Superior temporal gyrus (tissue), 1 donor: Measurements from ENCODE around the gene LY6G6F.

Source experiments
- DNase-seq: peaks from one replicate; pipeline ENCODE4 v3.0.0-alpha.2; 2016; ENCODE audit errors: extremely low spot score

Gene LY6G6F

GRCh38 chr6:31739639-31740396, 33.2 kb downstream of the LY6G6F start, which contains the start of gene MSH5:
TSS of gene MSH5 (plus strand) at chr6:31740005. CDS start at chr6:31740467, 462 bp downstream.
- peak; percentile 100 for DNase-seq

- DNase-seq, result no peak
Measured at GRCh38 chr6:31740397-31741223, 33.9 kb downstream of the LY6G6F start.

GRCh38 chr6:31741815-31742214, 35.1 kb downstream of the LY6G6F start:
- no peak for DNase-seq

- no peak for DNase-seq
Measured at GRCh38 chr6:31742894-31743293, 36.2 kb downstream of the LY6G6F start.

- DNase-seq, result no peak
Measured at GRCh38 chr6:31744422-31744821, 37.8 kb downstream of the LY6G6F start.

- no peak for DNase-seq
Measured at GRCh38 chr6:31749301-31750036, 42.8 kb downstream of the LY6G6F start.

GRCh38 chr6:31750411-31751022, 43.9 kb downstream of the LY6G6F start:
- no peak for DNase-seq

GRCh38 chr6:31752739-31753319, 46.2 kb downstream of the LY6G6F start:
- DNase-seq, result no peak

- no peak for DNase-seq
Measured at GRCh38 chr6:31758281-31758680, 51.6 kb downstream of the LY6G6F start.
